Measurements from ENCODE around the gene BRAT1.

BRAT1 gene

DNA sequence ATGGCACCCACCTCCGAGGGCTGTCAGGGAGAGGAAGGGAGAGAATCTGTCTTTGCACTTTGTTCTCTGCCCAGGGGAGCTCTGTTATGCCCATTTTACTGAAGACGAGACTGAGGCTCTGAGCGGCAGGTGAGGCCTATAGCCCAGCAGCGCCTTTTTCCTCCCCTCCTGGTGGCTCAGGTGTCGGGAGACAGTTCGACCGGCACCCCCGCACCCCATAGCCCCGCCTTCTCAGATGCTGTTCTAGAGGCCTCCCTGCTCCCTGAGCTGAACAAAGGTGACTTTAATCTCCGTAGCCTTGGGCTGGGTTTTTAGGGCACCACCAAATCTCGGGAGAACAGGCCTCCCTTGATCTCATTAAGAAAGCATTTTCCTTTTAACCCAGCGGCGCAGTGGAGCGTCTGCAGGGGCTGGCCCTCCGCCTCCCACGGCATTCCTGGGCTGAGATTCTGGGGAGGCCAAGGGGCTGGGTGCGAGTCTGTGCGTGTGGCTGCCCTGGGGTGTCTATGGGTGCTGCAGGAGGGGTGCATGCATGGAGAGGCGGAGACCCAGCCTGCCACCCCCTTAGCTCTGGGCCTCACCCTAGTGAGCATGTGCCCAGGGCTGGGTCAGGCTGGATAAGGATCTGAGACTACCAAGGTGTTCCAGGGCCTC, 32.4 kb downstream of the BRAT1 start:
- no peak for DNase-seq

DNA sequence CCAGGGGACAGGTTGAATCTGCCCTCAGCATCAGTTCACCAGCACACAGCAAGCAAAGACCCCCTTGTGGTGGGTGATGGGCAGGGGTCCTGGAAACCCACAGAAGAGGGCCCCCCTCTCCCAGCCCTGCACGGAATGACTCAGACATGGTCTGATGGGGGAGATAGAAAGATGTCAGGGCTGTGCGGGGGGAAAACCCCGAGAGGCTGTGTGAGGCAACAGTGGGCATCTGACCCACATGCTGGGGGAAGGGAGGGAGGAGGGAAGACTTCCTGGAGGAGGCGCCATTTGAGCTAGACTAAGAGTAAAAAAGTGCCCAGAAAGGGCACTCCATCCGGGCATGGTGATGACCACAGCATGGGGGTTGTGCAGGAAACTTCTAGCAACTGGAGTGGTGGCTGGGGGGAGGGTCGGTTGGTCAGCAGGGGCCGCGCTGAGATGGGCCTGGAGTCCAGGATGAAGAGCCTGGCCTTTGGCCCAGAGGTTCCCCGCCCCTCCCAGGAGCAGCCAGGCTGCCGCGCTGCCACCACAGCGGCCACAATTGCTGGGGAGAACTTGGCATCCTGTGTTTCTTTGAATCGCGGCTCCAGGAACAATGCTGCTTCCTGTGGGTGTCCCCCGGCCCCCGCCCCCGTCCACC, 33.3 kb downstream of the BRAT1 start:
- peak; percentile 77 to 80 for DNase-seq

DNA sequence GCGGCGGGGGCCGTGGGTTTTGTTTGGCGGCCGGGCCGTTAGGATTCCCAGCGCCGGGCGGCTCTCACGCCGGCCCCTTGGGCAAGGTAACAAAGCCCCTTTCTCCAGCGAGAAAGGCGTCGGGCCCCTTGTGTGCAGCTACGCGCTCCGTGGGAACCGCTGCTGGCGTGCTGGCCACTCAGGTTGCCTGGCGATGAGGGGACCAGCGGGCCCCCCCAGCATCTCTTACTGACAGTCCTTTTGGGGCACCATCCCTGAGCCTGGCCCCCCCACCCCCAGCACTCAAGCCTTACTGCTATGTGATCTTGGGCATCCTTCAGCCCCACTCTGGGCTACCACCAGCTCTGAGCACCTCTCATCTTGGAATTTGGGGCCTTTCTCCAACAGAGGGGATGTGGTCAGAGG, 34.0 kb downstream of the BRAT1 start:
- DNase-seq: no peak

DNA sequence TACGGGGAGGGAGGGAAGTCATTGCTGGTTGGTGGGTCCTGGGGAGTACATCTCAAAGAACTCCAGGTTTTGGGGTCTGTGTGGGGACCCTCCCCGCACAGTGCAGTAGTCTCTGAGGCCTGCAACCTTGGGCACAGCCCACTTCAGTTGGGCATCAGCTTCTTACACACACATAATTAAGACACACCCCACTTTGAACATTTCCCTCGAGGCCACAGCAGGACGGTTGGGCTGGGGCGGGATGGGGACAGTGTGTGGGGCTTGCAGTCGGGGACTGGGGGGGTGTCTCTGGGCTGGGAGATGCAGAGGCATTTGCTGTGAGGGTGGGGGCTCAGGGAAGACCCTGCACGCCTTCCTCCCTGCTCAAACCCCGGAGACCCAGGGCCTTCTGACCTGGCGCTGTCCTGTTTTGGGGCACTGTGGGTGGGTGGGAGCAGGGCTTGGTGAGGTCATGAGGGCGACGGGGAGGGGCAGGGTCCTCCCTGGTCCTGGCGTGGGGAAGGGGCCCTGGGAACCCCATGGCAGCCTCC, 34.5 kb downstream of the BRAT1 start:
- DNase-seq: no peak

DNA sequence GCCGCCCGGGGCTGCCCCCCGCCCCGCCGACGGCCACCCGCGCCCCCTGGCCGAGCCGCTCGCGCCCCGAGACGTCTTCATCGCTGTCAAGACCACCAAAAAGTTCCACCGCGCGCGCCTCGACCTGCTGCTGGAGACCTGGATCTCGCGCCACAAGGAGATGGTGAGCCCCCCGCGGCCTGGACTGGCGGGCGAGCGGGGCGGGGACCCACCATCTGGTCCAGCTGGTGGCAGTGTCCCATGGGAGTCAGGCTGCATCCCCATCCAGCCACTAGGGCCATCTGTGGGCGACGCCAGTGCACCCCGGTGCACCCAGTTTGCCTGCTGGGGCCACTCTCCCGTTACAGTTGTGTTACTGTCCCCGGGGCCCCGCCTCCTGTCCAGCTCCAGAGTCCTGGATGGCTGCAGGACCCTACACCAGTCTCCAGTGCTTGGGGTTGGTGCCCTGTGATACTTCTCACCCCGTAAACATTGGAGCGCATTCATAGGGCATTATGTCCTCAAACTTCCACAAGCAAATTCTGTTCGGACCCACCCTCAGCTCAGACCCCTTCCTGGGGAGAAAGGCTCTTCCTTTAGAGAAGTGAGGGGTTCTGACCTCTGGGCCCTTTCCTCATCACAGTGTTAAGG, 35.1 kb downstream of the BRAT1 start:
- peak in 1 of 2 donors; percentile 34 for DNase-seq

DNA sequence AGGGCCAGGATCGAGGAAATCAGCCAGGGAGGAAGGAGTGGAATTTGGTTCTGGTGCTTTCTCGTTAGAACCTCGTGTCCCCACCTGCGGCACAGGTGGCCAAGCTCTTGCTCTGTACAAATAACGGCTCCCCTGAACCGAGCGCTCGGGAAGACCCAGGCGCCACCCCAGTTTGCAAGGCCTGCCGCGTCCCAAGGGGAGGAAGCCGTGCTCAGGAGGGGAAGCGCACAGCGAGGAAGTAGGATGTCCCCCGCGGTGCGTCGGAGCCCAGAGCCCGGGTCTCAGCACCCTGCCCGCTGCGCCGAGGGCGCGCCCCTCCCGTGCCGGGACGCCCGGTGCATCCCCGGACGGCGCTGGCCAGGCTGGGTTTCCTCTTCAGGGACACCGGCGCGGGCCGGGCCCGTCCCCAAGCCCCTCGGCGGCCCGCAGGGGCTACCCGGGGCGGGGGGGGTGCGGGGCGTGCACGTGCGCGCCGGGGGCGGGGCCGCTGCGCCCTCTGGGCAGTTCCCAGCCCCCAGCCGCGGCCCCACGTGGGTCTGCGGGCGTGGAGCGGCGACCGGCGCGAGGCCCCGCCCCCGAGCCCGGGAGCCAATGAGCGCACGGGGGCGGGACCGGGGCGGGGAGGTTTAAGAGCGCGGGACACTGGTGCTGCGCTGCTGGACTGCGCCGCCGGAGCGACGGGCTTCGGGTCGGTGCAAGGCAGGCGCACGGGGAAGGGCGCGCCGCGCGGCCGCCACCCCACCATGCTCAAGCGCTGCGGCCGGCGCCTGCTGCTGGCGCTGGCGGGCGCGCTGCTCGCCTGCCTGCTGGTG, 36.0 kb downstream of the BRAT1 start, which contains the start of gene LFNG:
Gene LFNG, plus strand, starts transcription at position 656 of the 812 bp plus-strand sequence. Its CDS starts 88 bp downstream, at position 744.
- peak; percentile 88 to 89 for DNase-seq

DNA sequence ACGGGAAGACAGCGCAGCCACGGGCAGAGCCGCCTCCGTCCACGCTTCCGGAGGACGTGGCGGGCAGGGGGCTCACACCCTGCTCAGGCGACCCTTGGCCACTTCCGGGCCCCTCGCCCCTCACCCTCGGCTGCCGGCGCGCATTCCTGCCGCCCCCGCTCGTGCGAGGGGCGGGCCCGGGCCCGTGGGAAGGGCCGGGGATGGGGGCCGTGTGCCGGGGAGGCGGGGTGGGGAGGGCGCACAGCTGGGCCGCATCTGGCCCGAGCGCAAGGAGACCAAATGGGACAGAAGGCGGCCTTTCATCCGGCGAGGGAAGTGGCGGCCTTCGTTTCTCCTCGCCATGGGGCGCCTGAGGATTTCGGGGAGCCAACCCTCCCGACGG, 36.6 kb downstream of the BRAT1 start:
- DNase-seq: no peak

DNA sequence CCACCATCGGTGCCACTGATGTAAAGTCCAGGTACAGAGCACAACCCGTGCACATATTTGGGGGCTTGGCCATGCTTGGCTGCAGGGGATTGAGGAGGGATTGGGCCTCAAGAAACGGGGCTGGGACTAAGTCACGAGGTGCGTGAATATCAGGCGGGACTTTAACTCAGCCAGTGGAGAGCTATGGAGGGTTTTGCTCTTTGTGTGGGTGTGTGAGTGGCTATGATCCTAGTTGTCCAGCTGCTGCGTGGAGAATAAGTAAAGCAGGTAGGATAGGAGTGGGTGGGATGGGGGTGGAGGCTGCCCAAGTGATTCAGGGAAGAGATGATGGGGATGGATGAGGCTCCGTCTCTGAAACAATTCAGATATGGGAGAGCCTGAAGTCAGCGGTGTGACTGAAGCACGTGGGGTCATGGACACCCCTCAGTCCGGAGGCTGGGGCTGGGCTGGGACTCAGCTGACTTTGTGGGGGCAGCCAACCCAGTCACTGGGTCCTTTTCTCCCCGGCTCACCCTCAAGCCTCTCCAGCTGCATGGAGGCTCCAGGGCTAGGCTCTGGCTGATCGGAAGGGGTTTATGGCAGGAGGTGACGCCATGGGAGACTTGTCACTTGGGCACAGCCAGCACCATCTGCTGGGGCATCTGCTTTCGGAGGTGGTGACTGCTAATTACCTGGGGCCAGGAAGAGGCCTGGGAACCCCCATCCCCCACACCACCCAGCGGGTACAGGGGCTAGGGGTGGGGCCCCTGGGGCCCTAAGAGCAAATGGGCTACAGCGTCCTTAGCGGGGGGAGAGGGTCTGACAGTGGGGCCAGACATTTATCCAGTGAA, 37.4 kb downstream of the BRAT1 start:
- no peak for DNase-seq

DNA sequence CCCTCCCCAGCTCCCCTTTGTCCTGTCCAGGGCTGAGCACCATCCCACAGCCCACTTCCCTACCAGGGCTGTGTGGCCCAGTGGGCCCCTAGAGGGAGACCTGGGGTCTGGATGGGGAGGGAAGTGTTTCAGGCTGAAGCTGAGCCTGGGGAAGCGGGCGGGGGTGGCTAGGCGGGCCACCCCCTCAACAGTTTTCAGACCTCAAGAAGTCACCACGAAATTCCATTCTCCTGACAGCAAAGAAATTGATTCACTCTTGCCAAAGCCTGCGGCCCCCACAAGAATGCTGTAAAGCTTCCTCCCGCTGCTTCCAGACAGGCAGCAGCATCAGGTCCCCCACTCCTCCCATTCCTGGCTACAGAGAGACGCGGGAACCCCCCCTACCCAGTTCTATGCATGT, 38.3 kb downstream of the BRAT1 start:
- no peak for DNase-seq

DNA sequence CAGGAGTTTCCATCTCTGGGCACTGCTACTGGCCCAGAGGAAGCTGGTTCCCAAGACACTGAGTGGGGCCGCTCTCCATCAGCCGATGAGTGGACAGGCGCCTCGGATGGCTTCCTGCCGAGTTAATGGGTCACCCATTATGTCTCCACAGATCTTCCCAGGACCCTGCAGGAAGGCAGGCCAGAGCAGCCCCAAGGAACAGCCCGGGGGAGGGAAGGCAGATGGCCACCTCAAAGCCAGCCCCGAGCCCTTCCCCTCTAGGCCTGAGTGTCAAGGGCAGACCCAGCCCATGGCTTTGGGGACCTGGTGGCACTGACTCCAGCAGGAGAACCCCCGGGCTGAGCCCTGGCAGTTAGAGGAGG, 39.1 kb downstream of the BRAT1 start:
- DNase-seq: no peak

DNA sequence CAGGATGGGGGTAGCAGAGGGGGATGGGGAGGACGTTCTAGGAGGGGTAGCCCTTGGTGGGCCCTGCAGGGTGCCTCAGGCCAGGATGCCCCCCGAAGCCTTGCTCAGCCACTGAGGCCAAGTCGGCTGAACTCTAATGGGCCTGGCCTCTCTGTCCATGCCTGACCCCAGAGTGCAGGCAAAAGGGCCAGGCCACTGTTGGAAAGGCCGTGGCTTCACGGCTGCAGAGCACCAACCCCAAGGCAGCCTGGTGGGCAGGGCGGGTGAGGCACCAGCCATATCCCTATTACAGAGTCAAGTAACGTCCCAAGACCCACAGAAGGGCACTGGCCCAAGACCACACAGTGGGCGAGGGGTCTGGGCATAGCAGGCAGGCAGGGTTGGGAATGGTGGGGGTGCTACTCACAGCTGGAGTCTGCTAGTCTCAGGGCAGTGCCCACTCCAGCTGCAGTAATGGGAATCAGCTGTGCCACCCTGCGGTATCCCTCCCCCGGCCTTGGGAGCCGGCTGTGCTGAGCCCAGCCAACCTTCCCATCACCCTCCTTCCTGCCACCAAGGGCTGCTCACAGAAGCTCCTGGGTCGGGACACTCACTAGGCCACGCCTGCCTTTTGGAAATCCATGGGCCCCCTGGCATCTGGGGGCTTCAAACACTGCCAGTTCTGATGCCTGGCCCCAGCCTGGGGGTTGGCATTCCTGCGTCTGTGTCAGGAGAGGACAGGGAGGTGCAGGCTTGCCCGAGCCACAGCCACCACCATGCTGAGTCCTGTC, 39.7 kb downstream of the BRAT1 start:
- DNase-seq: no peak

DNA sequence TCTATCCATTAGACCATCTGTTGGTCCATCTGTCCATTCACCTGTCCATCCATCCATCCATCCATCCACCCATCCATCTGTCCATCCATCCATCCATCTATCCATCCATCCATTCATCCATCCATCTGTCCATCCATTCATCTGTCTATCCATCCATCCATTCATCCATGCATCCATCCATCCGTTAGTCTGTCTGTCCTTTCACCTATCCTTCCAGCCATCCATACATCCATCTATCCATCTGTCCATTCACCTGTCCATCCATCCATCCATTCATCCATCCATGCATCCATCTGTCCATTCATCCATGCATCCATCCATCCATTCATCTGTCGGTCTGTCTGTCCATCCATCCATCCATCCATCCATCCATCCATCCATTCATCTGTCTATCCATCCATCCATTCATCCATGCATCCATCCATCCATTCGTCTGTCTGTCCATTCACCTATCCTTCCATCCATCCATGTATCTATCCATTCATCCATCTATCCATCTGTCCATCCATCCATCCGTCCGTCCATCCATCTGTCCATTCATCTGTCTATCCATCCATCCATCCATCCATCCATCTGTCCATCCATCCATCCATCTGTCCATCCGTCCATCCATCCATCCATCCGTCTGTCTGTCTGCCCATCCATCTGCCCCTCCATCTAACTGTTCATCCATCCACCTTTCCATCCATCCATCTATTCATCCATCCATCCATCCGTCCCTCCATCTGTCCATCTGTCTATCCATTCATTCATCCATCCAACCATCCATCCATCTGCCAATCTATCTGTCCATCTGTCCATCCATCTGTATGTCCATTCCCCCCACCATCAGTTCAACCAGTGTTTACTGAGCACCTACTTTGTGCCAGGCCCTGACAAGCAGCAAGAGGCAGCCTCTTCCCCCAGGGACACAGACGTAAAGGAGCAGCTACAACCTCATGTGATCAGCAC, 40.6 kb downstream of the BRAT1 start:
- DNase-seq: no peak

DNA sequence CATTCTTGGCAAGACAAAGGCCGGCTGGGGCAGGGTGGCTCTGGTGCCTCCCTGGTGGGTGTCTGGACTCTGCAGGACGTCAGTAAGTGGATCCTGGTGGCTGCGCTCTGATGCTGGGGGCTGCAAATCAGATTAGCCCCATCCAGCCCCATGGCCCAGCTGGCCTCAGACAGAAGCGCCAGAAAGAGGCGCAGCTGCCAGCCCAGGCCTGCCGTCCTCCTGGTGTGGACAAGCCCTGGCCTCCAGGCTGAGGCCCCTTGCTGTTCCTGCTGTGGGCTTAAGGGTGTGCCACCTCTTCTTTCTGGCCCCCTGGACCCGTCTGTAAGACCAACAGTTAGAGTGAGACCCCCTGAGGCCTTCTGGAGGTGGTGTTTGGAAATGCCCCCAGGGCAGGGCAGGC, 41.6 kb downstream of the BRAT1 start:
- DNase-seq: no peak

DNA sequence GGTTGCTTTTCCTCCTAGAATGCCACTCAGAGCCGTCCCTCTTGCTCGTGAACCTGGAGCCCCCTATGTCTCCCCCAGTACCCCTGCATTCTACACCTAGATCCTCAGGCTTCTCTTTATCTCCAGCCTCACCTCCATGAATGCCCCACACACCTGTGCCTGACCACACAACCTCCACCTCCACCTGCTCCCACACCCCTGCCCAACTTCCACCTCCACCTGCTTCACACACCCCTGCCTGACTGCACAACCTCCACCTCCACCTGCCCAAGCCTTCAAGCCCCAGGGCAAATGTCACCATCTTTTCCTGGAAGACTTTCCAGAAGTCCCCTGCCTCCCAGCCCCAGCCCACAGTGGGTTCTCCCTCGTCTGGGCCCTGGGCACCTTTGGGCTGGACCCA, 42.6 kb downstream of the BRAT1 start:
- no peak for DNase-seq

DNA sequence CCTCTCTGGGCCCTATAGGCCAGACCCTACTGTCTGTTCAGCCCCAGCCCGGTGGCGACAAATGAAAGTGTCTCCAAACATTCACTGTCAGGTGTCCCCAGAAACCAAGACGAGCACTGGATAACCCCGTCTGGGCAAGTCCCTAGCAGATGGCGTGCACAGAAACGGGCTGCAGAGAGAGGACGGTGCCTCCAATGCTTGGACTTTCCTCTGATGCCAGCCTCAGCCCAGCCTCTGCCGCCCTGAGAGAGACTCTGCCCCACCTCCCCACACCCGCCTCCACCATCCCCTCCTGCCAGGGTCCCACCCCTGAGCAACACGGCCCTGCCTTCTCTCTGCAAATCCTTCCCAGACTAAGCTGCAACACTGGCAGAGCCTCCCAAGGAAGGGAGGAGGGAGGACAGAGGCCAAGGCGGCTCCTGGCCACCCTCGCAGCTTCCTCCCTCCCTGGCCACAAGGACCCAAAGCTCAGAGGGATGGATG, 43.1 kb downstream of the BRAT1 start:
- DNase-seq: peak; percentile 37 to 56

DNA sequence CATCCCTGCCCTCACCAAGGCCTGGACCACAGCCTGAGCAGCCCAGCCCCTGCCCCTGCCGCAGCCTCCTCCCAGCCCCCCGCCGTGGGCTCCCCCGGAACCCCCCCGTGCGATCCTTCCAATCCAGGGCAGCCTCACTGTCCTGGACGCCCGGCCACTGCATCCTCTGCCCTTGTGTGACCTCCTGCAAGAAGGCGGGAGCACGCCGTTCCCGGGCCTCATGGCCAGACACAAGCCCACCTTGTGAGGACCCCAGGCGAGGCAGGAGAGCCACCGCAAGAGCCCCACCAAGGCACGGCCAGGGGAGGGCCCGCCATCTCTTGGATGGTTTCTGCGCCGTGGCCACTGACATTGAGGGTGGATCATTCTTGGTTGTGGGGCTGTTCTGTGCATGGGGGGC, 43.6 kb downstream of the BRAT1 start:
- DNase-seq: no peak

DNA sequence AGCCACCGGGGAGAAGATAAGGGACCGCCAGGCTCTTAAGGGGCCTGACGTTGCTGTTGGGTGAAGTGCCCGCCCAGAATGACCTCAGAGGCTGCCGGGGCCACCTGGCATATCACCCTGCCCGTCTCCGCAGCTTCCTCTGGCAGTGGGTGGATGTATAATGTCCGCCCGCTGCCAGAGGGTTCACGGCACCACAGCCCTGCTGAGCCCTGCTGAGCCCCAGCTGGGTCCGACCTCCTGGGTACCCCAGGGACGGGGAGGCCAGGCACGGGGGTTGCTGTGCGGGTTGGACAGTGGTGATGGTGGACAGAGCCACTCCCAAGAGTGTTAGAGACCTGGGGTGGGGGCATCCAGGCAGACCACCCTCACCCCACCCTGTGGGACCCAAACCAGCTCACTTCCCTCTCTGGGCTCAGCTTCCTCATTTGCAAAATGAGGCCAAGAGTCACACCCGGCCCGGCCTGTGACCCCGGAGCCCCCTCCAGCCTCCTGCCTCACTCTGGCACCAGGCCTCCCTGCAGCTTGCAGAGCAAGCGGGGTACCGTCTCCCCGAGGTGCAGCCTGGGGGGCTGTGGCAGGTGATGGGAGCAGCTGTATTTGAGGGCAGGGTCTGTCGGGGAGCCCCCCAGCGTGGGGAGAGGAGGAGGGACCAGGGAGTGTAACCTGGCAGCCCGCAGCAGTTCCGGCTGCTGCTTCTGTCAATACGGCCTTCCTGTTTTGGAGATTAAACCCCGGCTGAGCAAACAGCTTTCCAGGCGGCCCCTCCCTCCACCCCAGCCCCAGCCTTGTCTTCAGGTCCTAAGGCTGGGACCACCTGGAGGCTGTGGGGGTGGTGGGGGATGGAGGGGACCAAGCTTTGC, 44.2 kb downstream of the BRAT1 start:
- DNase-seq: peak; percentile 64 to 85

DNA sequence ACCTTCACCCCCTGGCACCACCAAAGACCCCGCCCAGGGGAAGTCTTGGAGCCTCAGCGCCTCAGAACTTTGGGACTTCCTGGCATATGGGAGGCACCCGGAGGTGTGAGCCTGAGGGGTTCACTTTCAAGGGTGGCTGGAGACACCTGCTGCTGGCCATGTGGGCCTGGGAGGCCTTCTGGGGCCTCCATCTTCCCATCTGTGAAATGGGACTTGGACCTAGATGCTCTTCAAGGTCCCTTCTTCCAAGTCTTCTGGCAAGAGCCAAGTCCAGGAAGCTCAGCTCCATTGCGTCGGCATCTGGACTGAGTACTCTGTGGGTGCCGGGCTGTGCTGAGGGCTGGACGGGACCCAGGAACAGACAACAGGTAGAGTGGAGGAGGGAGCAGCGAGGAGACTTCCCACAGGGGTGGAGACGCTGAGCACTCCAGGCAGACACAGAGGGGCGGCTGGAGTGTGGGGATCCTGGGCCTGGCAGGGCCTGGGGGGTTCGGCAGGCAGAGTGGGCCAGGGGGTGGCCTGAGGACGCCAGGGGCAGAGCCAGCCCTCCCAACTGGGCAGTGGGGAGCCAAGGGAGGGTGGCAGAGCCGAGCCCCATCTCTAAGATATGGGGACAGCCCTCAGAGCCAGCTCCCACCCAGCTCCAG, 45.1 kb downstream of the BRAT1 start:
- no peak for DNase-seq

Data from CD4-positive, alpha-beta T cell treated with Interleukin-4 for 1 hour (primary cell).